Stimulated activated CD4-positive, alpha-beta T cell treated with anti-CD3 and anti-CD28 coated beads, Interleukin-2, amount 100 ng/mL, for 48 hours (primary cell): ENCODE data around the gene ADAMTSL3.

Source experiments
- DNase-seq, 2 donors: peaks; one replicate each; pipeline ENCODE4 v3.0.0-alpha.2; 2020

Gene ADAMTSL3

GRCh38 chr15:83653639-83654378, at the start of gene ADAMTSL3:
Gene ADAMTSL3, plus strand, starts transcription at chr15:83654123. Its CDS starts 1,639 bp downstream, at chr15:83655762.
- DNase-seq = no peak

GRCh38 chr15:83604549-83604948, 49.4 kb upstream of the ADAMTSL3 start:
- DNase-seq = no peak

DNA sequence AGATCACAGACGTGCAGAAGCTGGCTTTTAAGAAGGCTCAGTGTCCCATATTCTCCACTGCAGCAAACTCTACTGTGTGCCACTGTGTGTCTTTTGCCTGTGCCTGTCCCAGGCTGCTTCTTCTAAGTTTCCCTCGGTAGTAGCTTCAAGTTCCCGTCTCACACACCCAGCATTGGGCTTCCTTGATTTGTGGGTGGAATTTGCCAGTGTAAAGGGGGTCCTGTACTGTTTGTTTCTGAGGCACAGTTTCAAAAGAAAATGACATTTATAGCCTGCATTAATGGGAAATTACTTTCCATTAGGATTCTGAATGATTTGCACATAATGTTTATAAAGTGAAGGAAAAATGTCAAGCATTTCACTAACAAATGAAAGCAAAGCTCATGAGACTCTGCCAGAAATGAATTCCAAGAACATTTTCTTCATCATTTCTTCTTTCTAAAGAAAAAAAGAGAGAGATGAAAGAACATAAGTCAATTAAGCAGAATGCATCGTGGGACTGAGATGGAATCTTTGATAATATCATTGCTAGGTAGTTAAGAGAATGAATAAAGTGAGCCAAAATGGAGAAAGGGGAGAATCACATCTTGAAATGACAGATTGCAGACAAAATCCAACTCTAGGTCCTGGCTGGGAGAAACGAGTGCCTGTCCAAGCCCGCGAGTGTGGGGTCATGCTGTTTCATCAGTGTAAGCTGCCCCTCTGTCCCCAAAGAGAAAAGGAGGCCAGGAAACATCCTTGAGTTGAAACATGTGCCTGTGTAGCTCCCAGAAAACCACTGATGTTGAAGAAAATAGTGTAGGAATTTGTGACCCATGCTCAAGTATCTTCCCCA, 48.6 kb upstream of the ADAMTSL3 start:
- DNase-seq = no peak

DNA sequence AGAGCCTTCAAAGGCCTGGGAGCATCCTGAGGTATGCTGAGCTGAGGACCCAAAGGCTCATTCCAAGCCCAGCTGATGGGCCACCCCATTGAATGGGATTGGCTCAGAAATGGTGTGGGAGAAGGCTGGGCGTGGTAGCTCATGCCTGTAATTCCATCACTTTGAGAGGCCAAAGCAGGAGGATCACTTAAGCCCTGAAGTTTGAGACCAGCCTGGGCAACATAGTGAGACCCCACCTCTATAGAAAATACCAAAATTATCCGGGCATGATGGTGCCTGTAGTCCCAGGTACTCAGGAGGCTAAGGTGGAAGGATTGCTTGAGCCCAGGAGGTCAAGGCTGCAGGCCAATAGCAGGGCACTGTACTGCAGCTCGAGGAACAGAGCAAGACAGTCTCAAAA, 43.8 kb upstream of the ADAMTSL3 start:
- DNase-seq = no peak

- no peak for DNase-seq
These were observed 42.8 kb upstream of the ADAMTSL3 start for GRCh38 chr15:83610901-83611685.

DNA sequence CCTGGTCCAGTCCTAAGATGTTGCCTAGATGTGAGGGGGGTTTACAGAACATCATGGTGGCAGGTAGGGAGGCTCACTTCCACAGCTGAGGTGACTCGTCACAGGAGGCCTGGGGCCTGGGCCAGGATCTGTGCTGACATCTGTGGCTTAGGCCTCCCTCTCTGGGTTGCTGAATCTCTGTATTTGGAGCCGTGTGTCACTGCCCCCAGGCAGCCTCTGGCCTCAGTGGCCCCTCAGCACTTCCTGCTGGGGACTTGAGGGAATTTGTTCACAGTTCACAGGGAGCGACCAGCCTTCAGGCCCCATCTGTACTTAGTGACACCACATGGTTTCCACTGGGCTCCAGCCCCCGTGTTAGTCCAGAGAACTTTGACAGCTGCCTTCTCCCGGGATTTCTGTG, 41.7 kb upstream of the ADAMTSL3 start:
- no peak for DNase-seq

- DNase-seq = no peak
These were observed 40.9 kb upstream of the ADAMTSL3 start for GRCh38 chr15:83612898-83613635.

DNA sequence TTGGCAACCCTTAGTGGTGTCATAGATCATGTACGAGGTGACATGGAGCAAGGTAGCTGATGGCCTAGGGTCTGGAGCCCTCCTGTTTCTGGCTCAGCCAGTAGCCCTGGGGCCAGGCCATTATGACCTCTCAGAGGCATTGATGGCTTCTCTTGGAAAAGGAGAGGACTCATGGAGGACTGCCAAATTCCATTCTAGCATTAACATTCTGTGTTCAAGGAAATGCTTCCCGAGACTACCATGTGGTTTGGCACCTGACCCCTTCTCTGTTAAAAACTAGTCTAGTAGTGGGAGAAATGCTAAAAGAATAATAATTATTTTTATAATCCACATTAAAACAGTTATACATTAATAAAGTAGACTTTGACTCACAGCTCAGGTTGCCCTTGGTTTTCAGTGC, 40.2 kb upstream of the ADAMTSL3 start:
- no peak for DNase-seq

- DNase-seq = no peak
These were observed 37.1 kb upstream of the ADAMTSL3 start for GRCh38 chr15:83616840-83617239.

DNA sequence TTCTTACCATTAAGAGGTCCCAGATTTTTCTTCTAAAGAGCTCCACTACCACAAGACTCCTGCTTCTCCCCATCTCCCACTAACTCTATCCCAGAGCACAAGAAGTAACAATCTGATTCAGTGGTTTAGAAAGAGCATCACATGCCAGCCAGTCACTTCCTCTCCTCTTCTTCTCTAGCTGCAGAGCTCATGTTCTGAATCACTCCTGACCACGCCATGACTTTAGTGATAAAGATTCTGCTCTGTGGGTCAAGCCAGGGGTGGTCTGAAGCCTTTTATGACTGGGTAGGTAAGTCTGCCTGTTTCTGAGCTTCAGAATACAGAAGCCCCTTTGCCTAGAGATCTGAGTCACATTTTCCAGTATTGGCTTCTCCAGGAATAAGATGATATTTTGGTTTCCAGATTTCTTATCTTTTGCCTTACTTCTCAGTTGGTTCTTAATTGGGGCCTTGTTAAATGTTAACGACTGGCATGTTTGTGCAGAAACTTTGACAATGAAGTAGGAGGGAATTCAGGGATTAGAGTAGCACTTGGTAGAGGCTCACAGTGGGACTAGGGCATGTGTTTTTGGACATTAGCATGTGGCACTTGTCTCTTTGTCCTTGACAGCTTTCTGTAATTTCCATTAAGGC, 27.6 kb upstream of the ADAMTSL3 start:
- no peak for DNase-seq

DNA sequence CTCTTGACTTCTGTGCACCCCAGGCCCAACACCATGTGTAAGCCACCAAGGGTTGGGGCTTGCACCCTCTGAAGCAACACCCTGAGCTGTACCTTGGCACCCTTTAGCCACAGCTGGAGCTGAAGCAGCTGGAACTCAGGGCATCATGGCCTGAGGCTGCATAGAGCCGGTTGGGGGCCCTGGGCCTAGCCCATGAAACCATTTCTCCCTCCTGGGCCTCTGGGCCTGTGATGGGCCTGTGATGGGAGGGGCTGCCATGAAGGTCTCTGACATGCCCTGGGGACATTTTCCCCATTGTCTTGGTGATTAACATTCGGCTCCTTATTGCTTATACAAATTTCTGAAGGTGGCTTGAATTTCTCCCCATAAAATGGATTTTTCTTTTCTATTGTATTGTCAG, 22.4 kb upstream of the ADAMTSL3 start:
- no peak for DNase-seq

DNA sequence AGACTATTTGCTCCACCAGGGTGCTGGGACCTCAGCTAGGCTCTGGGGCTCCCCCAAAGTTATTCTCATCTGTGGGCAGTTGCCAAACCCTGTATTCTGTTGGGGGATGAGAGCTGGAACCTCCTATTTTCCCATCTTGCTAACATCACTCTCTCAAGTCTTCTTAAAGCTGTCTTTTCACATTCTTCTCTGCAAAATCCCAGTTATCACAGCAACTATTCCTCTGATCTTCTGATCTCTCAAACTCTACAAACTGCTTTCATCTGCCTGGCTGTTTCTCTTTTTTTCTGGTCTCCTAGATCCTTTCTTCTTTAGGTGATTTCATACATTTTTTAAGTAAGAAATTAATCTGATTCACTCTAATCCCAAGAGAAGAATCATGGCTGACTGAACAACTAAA, 10.7 kb upstream of the ADAMTSL3 start:
- DNase-seq = no peak

DNA sequence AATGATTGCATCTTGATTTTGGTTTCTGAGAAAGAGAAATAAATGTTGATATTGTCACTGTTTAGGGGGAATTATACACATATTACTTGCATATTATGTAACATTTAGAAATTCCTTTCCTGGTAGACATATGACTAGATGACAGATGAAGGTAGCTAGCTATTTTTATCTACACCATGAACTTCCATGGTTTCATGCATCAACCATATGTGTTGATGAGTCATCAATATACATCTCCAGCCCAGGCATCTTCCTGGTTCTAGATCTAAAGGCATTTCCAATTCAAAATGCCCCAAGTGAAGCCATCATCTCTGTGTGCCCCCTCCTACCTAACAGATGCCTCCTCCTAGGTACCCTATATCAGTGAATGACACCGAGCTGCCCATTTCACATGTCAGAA, 9.5 kb upstream of the ADAMTSL3 start:
- no peak for DNase-seq

- DNase-seq = no peak
These were observed 3.1 kb upstream of the ADAMTSL3 start for GRCh38 chr15:83650831-83651230.

DNA sequence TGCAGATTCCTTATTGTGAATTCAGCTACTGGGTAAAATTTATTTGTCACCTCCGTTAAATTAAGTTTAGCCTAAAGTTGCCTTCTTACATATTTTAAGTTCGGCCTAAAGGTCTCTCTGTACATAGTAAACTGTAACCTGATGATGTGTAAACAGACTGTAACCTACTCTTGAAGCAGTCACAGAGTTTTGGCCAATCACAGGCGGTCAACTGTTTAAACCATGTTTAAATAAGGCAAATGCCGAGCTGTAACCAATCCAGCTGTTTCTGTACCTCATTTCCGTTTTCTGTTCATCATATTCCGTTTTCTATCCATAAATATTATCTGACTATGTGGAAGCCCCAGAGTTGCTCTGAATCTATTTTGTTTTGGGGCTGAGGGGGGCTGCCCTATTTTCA, 2.4 kb upstream of the ADAMTSL3 start:
- DNase-seq = no peak

- no peak for DNase-seq
These were observed 1.2 kb upstream of the ADAMTSL3 start for GRCh38 chr15:83652626-83653204.

- DNase-seq = no peak
These were observed 660 bp upstream of the ADAMTSL3 start for GRCh38 chr15:83653288-83653638.

- no peak for DNase-seq
These were observed 685 bp downstream of the ADAMTSL3 start for GRCh38 chr15:83654379-83655236.

- no peak for DNase-seq
These were observed 1.3 kb downstream of the ADAMTSL3 start for GRCh38 chr15:83655237-83655616.

GRCh38 chr15:83656192-83656591, 2.3 kb downstream of the ADAMTSL3 start:
- no peak for DNase-seq

DNA sequence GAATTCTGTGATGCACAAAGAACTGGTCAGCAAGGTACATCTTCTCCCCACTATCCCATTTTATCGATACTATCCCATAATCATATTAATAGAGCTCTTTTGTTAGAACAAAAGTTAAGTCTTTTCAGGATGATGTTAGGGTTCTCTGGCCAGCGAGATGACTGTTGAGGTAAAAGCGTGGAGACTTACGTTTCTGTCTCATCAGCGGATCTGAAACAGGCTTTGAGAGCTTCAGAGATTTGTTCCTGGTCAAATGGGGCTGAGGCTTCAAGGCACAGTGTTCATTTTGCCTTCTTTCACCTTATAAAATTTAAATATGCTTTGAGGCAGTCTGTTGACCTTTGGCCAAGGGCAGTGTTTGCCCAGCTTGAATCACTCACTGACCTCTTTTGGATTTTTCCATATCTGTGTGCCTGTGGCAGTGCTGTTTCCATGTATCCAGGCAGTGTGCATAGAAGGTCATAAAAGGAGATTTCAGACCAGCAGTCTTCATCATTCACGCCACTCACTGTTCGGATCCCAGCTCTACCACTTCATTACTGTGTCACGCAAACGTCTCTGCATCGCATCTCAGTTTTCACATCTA, 3.1 kb downstream of the ADAMTSL3 start:
- no peak for DNase-seq
